Activated naive CD4-positive, alpha-beta T cell (primary cell): Measurements from ENCODE around the gene ACVR1B.
A peak's percentile ranks its signal among the peaks of the same experiment; 100 is the strongest.

Source experiments
- DNase-seq, 4 experiments: peaks; one replicate each; lab custom pipeline; 2025; lab: John Stamatoyannopoulos, UW

Gene ACVR1B

DNA sequence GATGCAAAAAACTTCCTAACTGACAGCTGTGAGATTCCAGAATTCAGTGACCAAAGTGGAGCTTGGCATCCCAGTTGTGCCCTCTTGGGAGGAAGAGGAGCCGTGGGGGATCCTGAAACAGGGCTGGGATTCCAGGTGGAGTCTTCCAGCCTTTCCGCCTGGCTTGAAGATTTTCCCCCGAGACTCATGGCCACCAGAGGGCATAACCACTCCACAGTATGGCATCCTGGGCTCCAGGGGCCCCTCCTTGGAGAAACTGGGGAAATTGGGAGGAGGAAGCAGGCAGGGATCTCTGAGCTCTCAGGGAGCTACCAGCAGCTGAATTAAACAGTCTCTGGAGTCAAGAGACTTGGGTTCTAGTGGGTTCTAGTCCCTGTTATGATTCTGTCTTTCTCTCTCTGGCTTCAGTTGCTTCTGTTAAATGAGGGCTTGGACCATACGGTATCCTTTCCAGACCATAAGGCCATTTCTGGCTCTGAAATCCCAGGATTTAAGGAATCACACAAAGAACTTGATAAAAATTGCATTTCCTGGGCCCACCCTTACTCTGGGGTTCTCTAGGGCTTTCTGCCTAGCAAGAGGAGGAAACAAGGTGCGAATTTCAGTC, 52.6 kb downstream of the ACVR1B start:
- no peak for DNase-seq

DNA sequence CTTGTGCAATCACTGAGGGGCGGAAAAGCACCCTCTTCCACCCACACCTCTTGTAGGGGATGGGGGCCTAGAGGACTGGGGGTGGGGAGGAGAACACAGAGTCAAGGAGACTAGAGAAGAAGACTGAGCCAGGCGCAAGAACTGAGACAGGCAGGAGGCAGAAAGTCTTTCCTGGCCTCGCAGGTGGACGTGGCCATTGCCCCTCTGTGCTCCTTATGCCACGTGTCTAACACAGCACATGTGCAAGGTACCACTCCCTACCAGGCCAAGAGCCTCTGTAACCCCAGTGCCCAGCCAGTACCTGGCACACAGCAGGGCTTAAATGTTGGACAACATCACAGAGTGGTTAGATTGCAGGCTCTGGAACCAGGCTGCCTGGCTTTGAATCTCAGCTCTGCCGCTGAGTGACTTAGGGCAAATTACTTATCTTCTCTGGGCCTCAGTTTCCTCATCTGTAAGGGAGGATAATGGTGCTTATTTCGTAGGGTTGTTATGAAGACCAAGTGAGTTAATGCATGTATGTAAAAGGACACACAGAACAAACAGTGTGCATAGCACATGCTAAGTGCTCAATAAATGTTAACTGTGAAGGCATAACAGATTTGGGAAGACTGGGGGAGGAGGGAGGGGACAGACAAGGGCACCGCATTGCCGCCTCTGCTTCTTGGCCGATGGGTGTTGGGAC, 53.9 kb downstream of the ACVR1B start:
- no peak for DNase-seq

DNA sequence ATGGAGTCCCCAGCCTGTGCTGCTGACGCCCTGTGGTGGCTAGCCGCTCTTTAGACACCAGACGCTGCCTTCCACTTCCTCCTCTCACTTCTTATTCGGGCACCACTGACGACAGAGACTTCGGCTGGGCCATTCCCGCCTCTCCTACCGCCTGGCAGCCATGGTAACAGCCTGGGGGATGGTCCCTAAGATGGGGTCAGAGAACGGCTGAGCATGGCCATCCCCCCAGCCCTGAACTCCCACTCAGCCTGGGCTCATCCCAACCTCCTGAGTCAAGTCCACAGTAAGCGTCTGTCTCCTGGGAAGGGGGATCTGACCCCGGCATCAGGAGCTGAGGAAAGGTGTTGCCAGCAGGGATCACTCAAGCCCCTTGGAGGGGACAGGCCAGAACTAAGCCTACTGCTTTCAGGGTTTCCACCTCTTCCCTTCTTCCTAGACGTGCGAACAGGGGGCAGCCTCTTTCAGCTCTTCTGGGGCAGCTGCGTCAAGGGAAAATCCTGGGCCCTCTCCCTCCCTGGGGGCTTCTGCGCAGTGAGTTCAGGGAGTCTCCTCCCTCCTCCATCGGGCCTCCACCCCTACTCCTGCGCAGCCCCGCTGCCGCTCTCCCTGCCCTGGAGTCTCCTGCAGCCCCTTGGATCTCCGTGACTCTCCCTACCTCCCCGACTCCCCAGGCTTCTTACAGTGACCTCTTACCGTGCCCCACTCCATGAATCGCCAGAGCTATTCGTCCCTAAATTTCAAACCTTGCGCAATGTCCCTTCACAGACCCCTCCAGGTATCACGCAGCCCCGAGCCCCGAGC, 54.6 kb downstream of the ACVR1B start:
- no peak for DNase-seq

DNA sequence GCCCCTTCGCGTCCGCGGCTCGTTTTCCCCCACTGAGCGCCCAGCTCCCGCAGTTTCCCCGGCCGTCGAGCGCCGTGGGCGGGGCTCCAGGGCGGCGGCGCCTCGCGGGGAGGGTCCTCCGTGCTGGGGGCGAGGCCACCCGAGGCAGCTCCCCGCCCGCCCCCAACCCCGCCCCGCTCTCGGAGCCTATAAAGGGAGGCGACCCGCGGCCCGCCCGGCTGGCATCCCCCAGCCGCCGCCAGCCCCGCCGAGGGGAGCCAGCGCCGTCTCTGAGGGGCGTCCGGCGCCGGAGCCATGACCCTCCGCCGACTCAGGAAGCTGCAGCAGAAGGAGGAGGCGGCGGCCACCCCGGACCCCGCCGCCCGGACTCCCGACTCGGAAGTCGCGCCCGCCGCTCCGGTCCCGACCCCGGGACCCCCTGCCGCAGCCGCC, 55.2 kb downstream of the ACVR1B start, which contains the start of gene TAMALIN:
Gene TAMALIN, plus strand, starts transcription at position 221 of the 432 bp plus-strand sequence. Its CDS starts 74 bp downstream, at position 295.
- DNase-seq = peak; percentile 51 to 83 (median 70)

DNA sequence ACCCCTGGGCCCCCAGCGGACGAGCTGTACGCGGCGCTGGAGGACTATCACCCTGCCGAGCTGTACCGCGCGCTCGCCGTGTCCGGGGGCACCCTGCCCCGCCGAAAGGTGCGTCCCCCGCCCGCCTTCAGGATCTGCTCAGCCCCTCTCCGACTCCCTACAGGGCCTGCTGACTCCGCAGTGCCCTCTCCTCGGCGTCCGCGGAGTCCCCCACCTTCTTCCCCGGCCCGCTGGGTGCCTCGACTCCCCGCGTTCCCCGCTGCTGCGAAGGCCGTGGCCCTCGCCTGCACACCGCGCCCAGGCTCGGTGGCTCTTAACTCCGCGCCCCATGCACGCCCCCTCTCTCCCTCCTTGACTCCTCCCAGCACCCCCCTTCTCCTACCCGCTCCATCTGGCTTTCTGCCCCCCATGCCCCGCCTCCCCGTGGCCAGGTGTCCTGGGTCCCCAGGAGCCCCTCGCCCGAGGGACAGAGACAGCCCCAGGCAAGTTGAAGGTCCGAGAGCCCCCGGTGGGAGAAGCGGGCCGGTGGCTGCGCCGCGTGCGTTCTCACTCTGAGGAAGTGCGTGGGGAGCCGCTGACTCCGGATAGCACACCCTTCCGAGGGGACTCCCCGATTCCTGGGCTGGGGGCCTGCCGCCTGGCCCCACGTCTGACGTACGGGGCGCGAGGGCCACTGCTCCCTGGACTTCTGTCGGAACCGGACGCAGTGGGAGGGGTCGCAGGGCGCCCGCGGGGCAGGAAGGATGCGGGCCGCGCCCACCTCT, 55.8 kb downstream of the ACVR1B start:
- DNase-seq = peak in 2 of 4 experiments; percentile 26 to 51

DNA sequence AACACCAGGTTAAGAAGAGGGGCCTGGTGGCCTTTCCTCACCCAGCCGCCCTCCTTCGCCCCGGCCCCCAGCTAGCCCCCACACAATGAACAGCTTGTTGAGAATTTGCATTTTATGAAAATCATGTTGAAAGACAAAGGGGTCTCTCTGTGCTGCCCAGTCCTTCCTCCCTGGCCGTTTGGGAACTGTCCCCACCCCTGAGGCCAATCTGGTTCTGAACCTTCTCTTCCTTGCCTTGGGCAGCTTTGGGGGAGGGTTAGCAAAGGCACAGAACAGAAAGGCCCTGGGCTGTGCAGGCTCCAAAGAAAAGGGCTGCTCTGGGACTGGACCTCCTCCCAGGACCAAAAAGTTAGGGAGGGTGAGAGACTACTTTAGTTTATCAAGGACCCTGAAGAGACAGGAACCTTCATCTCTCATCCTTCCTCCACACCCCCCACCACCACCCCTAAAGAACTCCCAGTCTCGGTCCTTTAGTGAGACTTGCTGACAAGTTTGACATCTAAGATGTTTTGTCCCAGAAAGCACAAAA, 56.5 kb downstream of the ACVR1B start:
- no peak for DNase-seq

DNA sequence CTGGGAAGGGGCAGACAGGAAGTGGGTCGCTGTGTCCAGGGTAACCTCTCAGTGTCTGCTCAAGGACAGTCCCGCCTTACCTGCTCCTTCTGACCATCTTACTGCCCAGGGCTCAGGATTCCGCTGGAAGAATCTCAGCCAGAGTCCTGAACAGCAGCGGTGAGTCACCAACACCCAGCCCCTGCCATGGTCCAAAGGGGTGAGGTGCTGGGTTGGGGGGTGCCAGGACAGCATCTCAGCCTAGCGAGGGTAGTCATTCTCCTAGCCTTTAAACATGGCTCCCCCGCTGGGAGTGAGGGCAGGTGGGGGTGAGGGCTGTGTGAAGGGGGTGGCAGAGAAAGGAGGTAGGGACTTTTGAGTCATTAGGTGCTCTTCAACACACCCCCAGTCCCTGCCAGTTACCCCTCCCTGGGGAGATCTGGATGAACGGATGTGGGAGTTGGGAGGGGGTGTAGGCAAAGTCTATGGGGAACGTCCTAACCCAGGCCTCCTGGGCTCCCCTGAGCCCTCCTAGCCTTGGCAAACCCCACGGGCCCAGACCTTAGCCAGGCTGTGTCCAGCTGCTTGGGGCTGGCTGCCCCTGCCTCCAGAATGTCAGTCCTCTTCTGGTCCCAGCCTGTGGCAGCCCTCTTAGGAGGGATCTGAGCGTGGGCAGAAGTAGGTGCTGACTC, 57.7 kb downstream of the ACVR1B start:
- DNase-seq = no peak

DNA sequence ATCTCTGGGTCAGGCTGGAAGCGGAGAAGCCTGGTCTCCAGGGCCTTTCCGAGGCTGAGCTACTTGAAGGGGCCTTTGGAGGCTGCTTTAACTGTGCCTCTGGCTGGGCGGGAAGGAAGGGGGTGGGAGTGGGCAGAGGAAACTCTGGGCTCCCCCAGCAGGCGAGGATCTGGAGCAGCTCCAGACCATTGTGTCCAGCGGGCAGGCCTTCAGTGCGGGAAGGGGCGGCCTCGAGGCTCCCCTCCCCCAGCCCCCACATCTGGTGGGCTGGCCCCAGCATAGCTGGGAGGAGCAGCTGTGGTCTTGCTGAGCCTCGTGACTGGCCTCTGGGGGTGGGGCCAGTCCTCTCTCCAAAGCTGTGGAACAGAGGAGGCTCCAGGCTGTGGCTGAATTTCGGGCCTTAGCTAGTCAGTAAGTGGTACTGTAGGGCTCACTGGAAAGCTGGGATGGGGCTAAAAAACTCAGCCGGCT, 58.7 kb downstream of the ACVR1B start:
- DNase-seq = no peak

DNA sequence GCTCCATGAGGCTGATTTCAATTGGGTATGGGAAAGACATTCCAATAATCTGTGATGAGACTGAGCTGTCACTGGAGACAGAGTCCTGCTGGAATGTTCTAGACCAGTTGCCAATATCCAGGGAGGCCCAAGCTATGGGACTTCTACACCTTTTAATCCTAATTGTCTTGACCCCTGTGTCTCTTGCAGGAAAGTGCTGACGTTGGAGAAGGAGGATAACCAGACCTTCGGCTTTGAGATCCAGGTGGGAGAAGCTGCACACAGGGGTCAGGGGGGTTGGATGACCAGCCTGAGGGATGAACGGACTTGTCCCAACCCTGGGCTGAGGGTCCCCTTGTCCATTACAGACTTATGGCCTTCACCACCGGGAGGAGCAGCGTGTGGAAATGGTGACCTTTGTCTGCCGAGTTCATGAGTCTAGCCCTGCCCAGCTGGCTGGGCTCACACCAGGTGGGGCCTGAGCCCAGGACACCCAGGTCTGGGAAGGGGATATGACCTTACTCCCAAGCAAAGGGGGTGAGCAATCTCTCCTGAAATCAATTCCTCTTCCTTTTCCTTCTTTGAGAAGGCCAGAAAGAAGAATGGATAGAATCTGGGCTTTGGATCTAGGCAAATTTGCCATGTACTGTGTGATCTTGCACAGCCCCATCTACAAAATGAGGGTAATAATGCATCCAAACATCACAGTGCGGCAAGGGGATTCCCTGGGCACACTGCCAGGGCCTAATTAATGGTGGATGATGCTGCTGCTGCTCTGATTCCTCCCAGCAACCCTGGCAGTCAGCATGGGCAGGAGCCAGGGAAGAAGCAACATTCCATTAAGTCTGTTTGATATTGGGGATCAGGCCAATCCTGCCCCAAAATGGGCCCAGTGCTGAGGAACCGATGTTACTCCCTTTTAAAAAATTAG, 59.4 kb downstream of the ACVR1B start:
- no peak for DNase-seq

DNA sequence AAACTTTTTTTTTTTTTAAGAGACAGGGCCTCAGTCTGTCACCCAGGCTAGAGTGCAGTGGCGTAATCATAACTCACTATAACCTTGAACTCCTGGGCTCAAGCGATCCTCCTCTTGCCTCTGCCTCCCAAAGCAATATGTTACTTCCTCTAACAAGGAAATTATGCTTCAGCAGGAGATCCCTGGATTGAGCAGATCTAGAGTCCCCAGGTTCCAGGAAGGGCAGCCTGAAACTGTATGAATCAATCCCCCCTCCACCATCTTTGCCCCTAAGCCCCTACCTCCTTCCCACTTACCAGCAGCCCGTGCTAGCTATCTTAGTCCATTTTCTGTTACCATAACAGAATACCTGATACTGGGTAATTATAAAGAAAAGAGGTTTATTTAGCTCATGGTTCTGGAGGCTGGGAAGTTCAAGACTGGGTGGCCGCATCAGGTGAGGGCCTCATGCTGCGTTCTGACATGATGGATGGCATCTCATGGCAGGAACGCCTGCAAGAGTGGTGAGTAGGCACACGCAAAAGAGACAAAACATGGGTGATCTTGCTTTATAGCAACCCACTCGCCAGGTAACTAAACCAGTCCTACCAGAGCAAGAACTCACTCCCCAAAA, 60.2 kb downstream of the ACVR1B start:
- no peak for DNase-seq

DNA sequence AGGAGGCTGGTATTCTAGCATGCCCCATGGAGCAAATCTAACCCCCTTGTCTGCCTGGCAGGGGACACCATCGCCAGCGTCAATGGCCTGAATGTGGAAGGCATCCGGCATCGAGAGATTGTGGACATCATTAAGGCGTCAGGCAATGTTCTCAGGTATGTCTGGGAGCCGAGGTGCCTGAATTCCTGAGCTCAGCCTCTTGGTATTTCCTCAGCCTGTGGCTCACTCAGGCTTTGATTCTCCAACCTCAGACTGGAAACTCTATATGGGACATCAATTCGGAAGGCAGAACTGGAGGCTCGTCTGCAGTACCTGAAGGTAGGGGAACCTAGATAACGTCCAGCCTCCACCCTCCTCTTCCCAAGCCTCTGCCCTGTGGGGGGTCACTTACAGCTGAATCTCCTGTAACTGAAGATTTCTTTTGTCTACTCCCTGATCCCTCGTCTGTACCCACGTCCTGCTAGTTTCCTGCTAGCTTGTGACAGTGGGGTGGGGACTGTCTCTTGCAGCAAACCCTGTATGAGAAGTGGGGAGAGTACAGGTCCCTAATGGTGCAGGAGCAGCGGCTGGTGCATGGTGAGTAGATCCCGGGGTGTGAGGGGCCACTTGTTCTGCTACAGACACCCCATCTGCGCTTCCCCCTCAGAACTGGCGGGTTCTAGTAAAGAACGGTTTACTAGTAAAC, 62.3 kb downstream of the ACVR1B start:
- DNase-seq = no peak

DNA sequence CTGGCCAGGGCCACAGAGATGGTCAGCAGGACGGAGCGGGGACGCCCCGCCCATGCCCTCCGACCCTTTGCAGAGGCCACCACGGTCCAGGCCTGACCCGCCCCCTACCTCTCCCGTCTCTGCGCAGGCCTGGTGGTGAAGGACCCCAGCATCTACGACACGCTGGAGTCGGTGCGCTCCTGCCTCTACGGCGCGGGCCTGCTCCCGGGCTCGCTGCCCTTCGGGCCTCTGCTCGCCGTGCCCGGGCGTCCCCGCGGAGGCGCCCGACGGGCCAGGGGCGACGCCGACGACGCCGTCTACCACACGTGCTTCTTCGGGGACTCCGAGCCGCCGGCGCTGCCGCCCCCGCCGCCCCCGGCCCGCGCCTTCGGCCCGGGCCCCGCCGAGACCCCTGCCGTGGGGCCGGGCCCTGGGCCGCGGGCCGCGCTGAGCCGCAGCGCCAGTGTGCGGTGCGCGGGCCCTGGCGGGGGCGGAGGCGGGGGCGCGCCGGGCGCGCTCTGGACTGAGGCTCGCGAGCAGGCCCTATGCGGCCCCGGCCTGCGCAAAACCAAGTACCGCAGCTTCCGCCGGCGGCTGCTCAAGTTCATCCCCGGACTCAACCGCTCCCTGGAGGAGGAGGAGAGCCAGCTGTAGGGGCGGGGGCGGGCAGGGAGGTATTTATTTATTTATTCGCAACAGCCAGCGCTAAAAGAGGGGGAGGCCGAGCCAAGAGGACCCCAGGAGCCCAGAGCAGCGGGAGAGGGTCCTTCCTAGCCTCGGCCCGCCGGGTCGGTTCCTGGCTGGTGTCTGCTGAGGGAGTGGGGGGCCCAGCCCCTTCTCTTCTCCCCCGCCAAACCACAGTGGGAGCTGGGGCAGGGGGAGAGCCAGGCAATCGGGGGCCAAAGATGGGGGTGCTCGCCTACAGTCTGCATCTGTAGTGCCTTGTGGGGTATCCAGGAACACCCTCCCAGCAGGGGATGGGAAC, 63.4 kb downstream of the ACVR1B start:
- DNase-seq = no peak

DNA sequence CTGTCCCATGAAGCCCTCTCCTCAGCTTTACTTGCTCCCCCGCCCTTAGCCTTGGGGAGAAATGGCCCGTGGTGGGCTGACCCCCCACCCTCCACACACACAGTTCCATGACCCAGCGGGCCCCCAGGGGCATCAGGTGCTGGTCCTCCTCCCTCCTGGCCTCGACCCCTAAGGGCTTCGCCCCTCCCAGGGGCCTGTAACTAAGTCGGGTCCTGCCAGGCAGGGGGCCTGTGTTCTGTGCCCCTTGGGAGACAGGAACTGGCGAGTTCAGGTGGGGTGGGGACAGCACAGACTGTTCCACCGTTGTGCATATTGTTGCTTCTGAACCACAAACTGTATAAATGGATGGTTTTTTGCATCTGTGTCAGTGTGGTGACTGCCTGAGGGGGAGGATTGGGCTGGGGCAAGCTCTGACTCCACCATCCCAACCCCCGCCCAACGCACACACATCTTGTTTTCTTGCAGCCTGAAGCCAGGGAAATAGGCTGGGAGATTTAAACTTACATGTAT, 64.1 kb downstream of the ACVR1B start:
- no peak for DNase-seq

DNA sequence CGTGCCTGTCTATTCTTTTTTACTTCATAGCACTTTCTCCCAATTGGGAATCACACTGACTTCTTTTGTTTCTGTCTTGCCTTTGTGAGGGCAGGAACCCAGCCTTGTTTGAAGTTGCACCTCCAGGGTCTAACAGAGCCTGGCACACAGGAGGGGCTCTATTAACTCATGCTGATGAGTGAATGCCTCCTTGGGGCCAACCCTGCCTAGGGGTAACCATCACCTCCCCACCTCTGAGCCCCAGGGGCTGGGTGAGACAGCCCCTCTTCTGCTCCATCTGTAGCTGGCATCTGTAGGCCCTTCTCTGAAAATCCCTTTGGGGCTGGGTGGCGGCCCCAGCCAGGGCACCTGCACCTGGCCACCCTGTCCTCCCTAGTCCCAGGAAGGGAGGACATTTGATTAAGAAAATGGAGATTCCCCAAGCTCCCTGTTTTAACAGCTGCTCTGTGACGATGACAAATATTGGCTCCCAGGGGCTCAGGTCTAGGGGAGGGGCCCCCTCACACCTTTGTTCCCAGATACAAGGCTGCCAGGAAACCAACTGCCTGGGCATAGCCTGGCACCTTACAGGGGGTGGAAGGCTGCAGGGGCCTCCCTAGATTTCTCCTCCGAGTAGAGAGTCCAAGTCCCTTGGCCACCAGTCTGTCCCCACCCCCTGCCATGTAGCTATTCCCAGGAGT, 67.1 kb downstream of the ACVR1B start:
- no peak for DNase-seq

DNA sequence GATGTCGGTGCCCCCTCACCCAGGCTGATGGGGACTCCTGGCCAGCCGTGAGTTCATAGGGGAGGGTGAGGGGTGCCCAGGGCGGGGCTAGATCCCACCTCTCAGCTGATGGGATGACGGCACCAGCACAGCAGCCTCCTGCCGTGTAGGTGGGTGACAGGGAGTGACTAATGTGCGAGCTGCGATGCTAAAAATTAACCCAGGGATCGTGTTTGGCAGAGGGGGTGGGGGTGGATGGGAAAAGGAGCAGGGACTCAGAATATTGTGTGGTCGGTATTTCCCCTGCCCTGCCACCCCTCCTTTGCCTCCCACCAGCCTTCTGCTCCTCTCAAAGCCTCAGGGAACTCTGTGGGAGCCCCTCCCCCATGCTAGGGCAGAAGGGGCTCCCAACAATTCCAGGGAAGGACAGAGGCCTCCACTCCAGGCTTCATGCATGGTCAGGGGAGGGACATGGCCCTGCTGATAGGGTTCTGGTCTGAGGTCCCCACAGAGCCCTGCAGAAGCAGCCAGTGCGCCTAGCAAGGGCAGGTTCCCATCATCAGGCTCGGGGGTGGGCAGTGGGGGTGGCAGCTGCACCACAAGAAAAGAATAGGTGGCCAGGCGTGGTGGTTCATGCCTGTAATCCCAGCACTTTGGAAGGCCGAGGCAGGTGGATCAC, 67.7 kb downstream of the ACVR1B start:
- DNase-seq = no peak

DNA sequence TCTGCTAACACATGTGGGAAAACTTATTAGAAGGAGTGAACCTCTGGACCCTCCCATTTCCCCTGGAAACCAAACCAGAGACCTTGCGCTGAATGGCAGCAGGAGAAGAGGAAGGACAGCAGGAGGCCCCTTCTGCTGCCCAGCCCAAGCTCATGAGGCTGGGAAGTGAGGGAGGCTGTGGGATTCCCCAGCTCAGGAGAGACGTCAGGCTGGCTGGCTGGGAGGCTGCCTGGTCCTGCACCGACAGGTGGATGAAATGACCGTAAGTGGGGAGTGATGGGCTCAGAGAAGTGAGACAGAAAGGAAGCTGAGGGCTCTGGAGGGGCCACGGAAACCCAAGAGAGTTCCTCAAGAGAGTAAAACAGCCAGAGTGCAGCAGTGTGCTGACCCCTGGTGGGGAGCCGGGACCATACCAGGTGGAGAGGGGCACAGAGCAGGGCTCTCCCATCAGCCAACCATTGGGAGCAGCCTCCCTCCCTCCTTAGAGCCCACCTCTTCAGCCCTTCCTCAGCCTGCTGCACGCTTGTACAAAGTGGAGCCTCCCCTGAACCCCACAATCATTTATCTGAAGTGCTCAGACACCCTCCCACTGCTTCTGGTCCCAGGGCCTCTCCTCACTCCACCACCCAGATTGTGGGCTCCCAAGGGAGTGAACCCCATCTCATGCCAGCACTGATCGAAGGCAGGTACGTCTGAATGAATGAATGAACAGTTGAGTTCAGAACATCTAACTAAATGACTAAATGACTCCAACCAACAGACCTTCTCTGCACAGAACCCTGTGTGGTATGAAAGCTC, 69.2 kb downstream of the ACVR1B start:
- peak in 3 of 4 experiments; percentile 11 to 60 (median 38) for DNase-seq
